ENCODE data around the gene NUDT3.

The NUDT3 gene

DNA sequence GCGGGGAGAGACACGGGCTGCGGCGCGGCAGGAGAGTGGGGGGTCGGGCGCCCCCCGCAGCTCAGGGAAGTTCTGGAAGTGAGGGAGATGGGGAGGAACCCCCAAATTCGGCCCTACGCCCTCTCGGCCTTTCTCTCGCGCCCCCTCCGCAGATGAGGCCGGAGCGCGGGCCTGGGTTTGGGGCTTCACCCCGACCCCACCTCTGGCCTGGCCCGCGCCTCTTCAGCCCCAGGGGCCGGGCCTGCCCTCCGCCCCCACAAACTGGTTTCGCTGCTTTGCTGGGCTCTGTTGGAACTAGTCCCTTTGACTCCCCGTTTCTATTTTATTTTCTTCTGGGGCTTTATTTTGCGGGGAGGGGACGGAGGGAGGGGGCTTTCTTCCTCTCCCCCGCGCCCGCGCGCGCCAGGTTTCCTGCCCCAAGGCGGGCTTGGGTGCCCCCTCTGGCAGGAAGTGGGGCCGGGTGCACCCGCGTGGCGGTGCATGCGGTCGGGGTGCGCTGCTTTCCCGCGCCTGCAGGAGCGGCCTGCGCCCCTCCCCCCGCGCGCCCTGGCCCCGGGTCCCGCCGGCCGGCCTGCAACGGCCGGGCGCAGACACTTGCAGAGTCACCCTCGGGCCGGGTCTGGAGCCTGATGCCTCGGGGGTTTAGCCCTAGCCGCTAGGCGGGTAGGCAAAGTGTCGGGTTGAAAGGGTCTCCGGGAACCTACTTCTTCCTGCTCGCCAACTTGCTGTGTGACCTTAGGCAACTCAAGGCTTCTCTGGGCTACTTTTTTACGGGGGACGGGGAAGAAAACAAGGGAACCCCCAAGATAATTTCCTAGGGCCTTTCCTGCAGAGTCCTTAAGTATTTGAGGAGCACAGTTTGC lies 154.5 kb downstream of the NUDT3 start:
- peak; percentile 66 for DNase-seq

DNA sequence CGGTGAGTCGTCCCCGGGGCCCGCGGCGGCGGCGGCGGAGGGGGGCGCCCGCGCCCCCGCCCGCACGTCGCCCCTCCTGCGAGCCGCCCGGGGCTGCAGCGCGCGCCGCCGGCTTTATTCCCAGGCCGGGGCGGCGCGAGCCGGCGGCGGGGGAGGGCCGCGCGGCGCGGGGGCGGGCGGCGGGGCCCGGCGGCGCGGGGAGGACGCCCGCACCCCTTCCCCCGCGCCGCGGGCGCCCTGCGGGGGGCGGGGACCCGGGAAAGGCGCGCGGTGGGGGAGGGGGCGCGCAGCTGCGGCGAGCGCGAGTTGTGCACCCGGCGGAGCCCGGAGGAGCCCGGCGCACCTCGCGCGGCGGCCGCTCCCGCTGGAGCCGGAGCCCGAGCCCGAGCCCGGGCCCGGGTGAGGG lies 155.2 kb downstream of the NUDT3 start:
- DNase-seq: peak; percentile 20

DNA sequence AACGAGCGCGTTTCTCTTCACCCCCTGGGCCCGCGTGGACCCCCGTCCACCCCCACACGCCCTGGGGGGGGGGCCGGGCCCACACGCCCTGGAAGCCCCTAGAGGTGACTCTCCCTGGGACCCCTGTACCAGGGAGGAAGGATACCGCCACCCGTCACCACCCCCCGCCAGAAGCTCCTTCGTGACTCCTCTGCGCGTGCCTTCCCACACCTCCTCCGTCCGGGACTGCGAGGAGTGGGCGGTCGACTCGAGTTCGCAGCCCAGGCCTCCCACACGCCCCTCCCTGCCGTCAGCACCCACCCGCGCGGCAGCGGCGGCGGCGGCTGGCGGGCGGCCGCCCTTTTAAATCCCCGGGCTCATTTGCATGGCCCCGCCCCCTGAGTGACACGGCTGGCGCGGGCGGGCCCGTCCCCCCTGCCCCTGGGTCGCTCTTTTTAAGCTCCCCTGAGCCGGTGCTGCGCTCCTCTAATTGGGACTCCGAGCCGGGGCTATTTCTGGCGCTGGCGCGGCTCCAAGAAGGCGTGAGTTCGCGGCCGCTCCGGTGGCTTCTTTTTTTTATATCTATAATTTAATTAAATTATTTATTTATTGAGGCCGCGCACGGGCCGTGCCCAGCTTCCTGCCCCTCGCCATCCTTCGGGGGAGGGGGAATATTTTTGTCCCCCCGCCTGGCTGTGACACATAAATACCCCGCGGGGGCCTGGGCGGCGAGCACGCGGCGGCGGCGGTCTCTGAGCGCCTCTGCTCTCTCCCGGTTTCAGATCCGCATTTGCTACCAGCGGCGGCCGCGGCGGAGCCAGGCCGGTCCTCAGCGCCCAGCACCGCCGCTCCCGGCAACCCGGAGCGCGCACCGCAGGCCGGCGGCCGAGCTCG lies 155.8 kb downstream of the NUDT3 start, which contains the start of gene HMGA1:
Gene HMGA1, plus strand, starts transcription at position 431 of the 873 bp plus-strand sequence. CDS start 3,908 bp downstream, outside the sequence.
- peak; percentile 89 for DNase-seq

DNA sequence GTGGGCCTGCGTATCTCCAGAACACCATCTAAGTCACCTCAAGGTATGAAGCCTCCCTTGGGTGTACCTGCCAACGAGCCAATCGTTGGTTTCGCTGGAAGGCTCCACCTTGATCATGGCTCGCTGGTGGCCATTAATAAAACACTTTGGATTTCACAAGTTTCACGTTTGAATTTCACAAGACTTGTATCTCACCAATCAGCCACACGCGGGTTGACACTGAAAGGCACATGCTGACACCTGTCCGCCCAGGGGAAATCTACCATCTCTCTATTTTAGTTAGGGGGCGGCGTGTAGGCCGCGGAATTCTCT lies 156.4 kb downstream of the NUDT3 start:
- DNase-seq: peak; percentile 63

DNA sequence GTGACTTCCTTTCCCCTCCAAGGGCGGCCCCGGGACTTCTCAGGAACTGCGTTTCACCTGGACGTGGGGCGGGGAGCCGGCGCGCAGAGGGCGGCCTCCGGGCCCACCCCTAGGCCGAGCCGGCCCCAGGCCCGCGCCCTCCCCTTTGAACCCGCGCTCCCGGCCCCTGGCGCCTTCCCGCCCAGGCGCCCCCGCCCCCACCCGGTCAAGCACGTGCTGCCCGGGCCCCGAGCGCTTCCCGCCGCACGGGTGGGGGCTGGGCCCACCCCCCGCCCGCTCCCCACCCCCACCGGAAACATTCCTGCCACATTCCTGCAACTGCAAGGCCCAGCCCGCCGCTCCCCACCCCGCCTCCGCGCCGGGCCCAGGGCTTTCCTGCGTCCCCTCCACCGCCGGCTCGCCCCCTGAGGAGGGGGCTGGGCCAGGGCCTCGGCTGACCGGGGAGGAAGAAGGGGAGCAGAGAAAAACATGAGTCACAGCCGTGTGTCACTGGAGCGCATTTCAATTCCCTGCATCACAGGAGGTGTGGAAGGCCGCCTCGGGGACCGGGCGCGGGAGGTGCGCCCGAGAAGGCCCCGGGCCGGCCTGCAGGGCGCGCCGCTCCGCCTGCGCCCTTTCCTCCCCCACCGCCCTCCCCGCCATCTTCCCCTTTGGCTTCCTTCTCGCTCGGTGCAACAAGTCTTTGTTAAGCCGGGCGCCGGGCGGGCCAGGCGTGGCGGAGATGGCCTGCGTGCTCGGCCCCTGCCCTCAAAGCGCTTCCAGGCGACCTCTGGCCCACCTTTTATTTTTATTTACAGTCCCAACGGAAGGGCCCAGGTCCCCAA lies 156.9 kb downstream of the NUDT3 start:
- peak; percentile 67 for DNase-seq

DNA sequence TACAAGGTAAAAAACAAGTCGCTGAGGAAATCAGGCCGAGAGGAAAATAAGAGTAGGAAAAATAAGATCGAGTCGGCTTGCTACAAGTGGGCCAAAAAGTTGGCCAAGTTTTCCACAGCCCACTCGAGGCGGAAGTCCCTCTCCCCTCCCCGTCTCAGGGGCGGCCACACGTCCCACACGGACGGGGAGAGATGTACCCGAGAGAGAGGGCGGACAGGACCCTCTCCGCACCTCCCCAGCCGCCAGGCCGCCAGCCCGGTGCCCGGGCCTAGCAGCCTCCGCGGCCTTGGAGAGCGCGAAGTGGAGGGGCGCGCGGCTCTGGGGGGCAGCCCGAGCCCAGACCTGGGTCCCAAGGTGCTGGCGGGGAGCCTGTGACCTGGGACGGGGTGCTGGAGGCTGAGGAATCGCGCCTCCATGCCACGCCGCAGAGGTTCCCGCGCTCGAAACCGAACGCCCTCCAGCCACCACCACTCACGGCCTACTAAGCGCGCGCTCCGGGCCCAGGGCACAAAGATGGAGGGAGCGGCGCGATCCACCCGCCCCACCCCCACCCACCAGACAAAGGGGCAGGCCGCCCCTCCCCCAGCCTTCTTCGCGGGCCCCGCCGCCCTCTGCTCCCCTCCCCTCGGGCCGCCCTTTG lies 157.7 kb downstream of the NUDT3 start:
- DNase-seq: no peak

DNA sequence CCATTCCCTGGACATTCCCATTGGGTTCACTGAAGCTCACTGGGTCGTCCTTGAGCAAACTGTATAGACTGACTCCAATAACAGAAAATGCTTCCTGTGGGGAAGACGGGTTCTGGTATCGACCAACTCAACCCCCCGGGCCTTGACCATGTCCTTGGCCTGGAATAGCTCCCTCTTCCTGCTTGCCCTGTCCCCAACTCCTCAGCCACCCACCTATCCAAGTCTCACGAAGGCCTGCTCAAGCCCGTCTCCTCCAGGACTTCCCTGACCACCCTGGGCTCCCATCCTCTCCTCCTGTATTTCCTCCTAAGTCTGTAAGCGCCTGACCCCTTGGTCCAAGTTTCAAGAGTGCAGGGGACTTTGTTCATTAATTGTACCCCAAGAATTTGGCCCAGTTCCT lies 158.6 kb downstream of the NUDT3 start:
- no peak for DNase-seq

DNA sequence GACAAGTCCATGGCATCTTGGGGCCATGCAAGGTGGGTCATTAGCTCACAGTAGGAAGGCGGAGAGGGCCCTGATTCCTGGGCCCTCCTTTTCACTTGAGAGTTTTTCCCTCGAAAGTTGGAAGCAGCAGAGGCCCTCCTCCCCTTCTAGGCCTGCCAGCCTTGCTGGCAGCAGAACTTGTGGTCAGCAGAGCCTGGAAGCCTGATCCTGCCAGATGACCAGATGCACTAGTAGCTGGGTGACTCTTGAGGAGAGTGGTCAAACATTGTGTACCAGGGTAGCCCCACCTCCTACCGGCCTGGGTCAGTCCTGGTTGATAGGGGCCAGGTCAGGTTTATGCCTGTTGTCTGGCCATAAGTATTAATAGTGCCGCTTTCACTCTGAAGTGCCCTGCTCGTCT lies 159.6 kb downstream of the NUDT3 start:
- DNase-seq: no peak

DNA sequence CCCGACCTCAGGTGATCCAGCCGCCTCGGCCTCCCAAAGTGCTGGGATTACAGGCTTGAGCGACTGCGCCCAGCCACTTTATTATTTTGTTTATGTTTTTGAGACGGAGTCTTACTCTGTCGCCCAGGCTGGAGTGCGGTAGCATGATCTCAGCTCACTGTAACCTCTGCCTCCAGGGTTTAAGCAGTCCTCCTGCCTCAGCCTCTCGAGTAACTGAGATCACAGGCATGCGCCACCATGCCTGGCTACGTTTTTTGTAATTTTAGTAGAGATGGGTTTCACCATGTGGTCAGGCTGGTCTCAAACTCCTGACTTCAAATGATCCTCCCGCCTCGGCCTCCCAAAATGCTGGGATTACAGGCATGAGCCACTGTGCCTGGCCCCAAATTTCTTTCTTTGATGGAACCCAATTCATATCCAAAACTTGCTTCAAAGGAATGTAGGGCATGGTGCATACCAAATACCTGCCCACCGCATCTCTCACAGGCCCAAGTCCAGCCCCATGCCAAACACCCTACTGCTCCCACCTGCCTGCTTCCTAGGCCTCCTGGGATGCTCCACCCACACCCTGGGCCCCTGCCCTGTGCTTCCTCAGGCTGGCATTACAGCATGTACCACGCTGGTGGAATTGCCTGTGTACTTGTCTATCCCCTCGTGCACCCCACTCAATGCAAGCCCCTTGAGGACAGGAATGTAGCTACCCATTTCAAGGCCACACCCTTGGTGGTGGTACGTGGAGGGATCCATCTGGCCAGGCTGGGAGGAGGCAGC lies 160.7 kb downstream of the NUDT3 start:
- DNase-seq: no peak

DNA sequence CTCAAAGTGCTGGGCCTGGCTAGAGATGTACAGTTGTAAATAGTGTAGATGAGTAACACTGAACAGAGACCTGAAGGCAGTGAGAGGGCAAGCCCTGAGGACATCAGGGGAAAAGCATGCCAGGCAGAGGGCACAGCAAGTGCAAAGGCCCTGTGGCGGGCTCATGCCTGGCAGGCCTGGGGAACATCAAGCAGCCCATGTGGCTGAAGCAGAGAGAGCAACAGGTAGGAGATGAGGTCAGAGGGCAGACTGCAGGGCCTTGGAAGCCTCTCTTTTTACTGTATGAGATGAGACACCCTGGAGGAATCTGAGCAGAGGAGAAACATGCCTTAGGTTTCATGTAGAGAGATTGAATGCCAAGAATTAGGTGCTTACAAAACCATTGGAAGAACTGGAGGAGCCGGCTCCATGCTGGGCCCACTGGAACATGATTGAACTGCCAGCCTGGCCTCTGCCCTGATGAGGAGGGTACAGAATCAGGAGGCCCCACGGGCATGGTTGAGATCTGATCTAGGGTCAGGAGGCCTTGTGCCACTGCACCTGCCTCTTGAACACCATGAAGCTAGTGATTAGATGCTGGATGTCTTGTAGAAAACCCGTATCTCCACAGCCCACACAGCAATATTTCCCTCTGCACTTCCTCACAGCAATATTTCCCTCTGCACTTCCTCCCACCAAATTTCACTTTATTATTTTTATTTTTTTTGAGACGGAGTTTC lies 161.7 kb downstream of the NUDT3 start:
- DNase-seq: no peak

DNA sequence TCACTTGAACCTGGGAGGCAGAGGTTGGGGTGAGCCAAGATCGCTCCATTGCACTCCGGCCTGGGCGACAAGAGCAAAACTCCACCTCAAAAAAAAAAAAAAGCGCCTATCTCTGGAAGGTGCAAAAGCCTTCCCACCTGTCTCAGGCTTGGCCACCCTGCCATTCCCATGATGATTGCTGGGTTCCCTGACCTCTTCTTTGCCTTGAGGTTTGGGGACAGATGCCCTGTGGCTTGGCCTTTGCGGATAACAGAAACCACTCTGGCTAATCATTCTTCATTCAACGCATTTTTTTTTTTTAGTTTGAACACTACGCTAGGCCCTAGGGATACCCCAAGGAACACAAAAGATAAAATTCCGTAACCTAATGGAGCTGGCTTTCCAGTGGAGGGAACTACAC lies 162.6 kb downstream of the NUDT3 start:
- no peak for DNase-seq

Measured in stimulated activated naive CD4-positive, alpha-beta T cell treated with Interleukin-2 at 50 U/mL for 16 hours (primary cell).